NCI-H2107 treated with DMSO at 0.1 percent for 48 hours (cell line): ENCODE measurements around the gene CNOT8.

ENCODE experiments used
- DNase-seq: peaks from one replicate; lab custom pipeline; 2025; ENCODE audit not compliant: unreplicated experiment; lab: John Stamatoyannopoulos, UW

The CNOT8 gene

DNA sequence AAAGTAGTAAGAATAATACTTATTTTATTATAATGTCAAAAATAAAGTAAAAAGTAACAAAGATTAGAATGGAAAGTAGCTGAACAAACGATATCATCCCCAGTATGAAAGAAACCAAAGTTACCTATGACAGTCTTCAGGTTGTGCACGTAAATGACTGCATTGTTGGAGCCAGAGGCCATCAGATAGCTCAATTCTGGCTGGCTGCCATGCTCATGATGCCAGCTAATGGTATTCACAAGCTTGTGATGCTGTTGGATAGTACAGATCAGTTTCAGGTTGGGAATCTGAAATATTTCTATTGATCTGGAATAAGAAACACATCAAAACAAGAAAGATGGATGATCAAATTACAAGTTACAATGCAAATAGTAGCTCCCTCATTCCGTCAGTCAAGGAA lies 58.4 kb downstream of the CNOT8 start:
- no peak for DNase-seq

DNA sequence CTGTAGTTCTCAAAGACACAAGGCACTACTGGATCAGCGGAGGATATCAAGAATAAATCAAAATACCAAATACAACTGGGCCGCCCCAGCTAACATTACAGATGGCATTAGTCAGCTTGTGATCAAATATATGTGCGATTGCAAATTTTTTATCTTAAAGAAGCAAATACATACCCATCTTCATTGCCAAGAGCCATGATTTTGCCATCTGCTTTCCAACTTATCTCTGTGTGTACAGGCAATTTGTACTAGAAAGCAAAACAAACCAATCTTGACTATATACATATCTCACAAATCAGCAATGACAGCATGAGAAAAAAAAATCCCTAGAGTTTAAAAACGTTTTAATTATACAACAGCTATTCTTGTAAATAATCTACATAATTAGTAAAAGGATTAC lies 59.3 kb downstream of the CNOT8 start:
- no peak for DNase-seq

DNA sequence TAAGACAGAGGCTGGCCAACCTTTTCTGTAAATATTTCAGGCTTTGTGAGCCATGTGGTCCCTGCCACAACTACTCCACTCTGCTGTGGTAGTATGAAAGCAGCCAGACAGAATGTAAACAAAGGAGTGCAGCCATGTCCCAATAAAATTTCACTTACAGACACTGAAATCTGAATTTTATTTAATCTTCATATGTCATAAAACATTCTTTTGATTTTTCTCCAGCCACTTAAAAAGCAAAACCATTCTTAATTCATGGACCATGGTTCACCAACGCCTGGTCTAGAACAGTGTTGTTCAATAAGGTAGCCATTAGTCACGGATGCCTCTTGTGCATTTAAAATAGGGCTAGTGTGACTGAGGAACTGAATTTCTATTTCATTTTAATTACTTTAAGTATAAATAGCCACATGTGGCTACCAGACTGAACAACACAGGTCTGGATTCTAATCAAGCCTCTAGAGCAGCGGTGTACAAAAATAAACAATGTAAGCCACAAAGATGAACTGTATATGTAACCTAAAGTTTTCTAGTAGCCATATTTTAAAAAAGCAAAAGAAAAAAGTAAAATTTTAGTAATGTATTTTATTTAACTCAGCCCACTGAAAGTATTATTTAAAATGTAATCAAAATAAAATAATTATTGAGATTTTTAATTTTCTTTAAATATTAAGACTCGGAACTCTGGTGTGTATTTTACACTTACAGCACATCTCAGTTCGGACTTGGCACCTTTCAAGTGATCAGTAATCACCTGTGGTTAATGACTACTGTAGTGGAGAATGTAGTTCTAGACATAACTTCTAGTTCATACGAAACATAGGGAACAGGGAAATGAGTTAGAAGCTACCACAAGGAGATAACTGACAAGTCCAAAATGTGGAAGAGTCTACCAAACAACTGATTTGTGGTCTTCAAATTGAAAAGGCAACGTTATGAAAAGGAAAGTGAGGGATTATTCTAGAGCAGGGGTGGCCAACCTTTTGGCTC lies 65.3 kb downstream of the CNOT8 start:
- DNase-seq = no peak
